SH-SY5Y (cell line): ENCODE measurements around the gene LTBP1.

Source experiments
- GATA2 ChIP-seq: IDR thresholded peaks from 2 replicates; pipeline ENCODE4 v1.6.1; 2011; ENCODE audit warnings: mild to moderate bottlenecking, low read depth, low read length
- GATA3 ChIP-seq: IDR thresholded peaks from 2 replicates; pipeline ENCODE4 v1.6.1; 2011; ENCODE audit warnings: low read depth, mild to moderate bottlenecking, low read length, moderate library complexity

Gene LTBP1

DNA sequence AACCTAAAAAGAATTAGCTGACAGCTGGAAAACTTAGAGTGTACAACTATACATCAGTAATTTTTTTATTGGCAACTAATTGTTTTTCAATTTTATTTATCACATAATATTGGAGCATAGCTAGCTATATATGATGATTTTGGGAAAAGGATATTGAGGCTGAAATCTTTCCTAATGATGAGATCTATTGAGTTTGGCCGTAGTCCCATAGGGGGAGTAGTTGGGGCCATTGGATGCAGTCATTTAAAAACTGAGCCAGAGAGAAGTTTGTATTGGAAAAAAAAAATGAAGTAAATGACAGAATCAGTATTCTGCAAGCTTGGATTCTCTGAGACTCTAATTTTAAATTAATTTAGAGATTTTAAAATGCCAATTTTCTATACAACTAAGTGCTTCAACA is 179.8 kb downstream of the LTBP1 start:
- TF ChIP-seq GATA2 (no peak), GATA3 (no peak)

GRCh38 chr2:33126958-33127357 is 180.2 kb downstream of the LTBP1 start:
- no peak for TF ChIP-seq GATA3
- TF ChIP-seq GATA2 = no peak

- TF ChIP-seq GATA3 (no peak), GATA2 (no peak)
These were observed 182.7 kb downstream of the LTBP1 start for GRCh38 chr2:33129263-33130053.

- no peak for TF ChIP-seq GATA3
- TF ChIP-seq GATA2 = no peak
These were observed 183.3 kb downstream of the LTBP1 start for GRCh38 chr2:33130054-33130447.

- TF ChIP-seq GATA3 (no peak), GATA2 (no peak)
These were observed 183.8 kb downstream of the LTBP1 start for GRCh38 chr2:33130544-33130943.

DNA sequence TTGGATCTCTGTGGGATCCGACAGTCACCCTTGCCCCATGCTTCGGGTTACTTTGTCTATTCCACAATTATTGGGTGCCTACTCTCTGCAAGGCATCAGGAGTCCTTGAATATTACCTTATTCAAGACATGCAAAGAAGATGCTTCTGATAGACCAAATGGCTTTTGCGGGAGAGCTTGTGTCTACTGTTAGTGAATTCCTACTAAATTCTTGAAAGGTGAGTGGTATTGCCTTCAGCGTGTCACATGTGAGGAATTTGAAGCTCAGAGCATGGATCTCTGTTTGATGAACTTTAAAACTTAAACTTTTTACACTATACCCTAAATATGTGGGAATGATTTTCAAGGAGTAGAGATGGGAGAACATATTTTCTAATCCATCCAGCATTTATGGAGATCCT is 184.4 kb downstream of the LTBP1 start:
- TF ChIP-seq GATA2 = no peak
- TF ChIP-seq GATA3 = no peak

- no peak for TF ChIP-seq GATA2
- no peak for TF ChIP-seq GATA3
These were observed 185.0 kb downstream of the LTBP1 start for GRCh38 chr2:33131749-33132148.

DNA sequence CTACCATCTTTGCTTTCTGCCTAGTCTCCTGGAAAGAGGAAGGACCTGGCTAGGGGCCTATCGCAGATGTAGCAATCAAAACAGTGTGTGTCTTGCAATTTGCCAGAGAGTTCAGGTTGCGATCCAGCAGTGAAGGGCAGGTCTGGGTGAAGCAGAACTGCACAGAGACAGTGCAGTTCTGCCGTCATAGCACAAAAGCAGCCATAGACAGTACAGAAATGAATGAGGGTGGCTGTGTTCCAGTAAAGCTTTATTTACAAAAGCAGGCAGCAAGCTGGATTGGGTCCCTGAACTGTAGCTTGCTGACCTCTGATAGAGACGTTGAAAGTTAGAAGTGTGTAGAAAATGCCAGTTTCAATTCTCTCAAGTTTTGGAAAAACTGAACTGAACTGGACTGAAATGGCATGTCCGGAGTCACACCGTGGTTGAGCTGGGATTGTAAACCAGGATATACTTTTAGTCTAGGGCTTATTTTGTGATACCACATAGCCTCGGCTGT is 186.8 kb downstream of the LTBP1 start:
- TF ChIP-seq GATA3 (no peak), GATA2 (no peak)

DNA sequence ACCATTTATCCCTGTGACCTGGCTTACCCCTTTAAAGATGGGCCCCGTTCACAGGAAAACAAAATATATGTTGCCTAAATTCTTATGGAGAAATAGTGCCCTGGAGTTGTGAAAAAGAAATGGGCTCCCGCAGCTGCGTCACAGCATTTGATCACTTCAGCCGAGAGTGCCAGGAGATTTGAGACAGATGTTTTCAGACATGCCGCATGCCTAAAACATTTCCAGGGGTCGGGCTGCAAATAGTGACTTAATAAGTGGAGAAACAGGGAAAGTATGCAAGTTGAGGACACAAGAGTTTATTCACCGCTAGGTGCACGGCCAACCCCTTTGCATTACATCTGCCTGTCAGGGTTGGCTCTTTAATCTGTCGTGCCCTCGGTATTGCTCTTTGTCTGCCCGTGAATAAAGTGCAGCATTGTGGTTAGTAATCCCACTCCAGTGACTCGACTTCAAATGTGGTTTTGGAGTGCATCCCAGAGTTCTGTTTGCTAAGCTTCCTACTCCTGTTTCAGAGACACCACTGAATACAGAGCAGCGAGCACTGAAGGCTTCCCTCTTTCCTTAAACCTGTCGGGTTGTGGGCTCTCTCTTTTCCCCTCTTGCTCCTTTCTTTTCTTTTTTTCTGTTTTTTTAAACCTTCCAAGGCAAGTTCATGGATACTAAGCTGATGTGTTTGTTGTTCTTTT is 187.5 kb downstream of the LTBP1 start:
- TF ChIP-seq GATA2 (no peak), GATA3 (no peak)

- TF ChIP-seq GATA3 (no peak), GATA2 (no peak)
These were observed 188.2 kb downstream of the LTBP1 start for GRCh38 chr2:33134791-33135560.

DNA sequence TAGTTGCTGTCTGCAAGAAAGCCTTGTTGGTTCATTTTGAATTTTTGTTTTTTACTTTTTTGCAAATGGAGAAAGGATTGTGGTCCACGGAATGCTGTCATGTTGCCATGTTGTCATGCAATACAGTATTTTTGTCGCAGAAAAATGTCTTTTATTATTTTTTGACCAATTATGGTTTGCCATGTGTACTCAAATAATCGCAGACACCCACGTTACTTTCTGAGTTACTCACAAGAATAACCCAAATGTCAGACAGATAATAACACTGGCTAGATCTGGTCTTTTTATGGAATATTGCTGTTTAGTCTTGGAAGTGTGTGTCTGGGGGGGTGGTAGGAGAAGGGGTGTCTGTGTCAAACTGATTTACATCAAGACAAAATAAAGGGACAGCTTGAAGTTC is 188.9 kb downstream of the LTBP1 start:
- TF ChIP-seq GATA3 = no peak

DNA sequence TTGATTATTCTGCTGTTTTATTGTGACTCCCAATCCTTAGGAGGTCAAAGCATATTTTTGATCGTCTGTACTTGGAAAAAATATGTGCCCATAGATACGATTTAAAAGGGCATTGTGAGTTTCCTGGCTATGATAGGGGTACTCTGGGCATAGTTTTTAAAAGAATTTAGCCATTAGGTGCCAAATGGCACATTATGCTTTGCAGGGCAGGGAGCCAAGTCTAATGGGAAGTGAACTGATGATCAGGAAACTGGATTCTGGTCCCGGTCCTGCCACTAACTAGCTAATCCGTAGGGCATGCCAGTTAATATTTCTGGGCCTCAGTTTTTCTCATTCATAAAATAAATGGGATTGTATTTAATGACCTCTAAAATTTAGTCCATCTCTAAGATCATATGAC is 189.3 kb downstream of the LTBP1 start:
- no peak for TF ChIP-seq GATA2
- no peak for TF ChIP-seq GATA3

GRCh38 chr2:33136566-33136965 is 189.8 kb downstream of the LTBP1 start:
- TF ChIP-seq GATA3 = no peak
- no peak for TF ChIP-seq GATA2

DNA sequence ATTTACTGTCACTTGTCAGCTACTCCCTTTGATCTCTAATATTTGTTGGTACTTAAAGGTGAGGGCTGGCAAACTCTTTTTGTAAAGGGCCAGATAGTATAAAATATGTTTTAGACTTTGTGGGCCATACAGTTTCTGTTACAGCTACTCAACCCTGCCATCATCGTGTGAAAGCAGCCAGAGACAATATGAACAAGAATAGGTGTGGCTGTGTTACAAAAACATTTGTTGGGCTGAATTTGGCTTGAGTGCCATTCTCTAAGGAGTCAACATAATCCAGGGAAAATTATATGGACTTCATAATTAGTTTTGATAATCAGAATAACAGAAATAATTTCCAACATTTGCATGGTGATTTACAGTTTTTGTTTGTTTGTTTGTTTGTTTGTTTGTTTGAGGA is 190.6 kb downstream of the LTBP1 start:
- no peak for TF ChIP-seq GATA2
- TF ChIP-seq GATA3 = no peak
